Transverse colon (tissue), 4 donors: Measurements from ENCODE around the gene SLC16A3.

ENCODE experiments used
- EP300 ChIP-seq: sonication (generic); formaldehyde crosslinking; IDR thresholded peaks from one replicate; pipeline ENCODE4 v1.6.1; 2017; ENCODE audit warnings: antibody characterized with exemption, low read depth
- POLR2A ChIP-seq: fragments of 450-650 bp; IDR thresholded peaks from one replicate; pipeline ENCODE4 v1.6.1; 2016; ENCODE audit warnings: antibody characterized with exemption, mild to moderate bottlenecking, moderate library complexity
- POLR2AphosphoS5 ChIP-seq, 3 donors: sonication (generic); formaldehyde crosslinking; IDR thresholded peaks; one replicate each; pipeline ENCODE4 v1.6.1; 2016; ENCODE audit warnings: antibody characterized with exemption in 3 of 3
- TF ChIP-seq, protein P1 (sequence below), 5 experiments: fragments of 200-600 bp in 3 of 5; fragments of 450-650 bp in 2 of 5; sonication (generic) in 3 of 5; IDR thresholded peaks; 1 replicate in 2 of 5; 2 replicates in 3 of 5; pipeline ENCODE4 v1.5.1; 2016 to 2017; ENCODE audit warnings: antibody characterized with exemption in 5 of 5, inconsistent platforms in 3 of 5, mild to moderate bottlenecking in 2 of 5, moderate library complexity in 1 of 5

GRCh38 chr17:82245134-82246039 lies 16.5 kb downstream of the SLC16A3 start:
- TF ChIP-seq, protein P1, sequence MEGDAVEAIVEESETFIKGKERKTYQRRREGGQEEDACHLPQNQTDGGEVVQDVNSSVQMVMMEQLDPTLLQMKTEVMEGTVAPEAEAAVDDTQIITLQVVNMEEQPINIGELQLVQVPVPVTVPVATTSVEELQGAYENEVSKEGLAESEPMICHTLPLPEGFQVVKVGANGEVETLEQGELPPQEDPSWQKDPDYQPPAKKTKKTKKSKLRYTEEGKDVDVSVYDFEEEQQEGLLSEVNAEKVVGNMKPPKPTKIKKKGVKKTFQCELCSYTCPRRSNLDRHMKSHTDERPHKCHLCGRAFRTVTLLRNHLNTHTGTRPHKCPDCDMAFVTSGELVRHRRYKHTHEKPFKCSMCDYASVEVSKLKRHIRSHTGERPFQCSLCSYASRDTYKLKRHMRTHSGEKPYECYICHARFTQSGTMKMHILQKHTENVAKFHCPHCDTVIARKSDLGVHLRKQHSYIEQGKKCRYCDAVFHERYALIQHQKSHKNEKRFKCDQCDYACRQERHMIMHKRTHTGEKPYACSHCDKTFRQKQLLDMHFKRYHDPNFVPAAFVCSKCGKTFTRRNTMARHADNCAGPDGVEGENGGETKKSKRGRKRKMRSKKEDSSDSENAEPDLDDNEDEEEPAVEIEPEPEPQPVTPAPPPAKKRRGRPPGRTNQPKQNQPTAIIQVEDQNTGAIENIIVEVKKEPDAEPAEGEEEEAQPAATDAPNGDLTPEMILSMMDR (IDR thresholded peaks at IDR 0.05), result no peak
- TF ChIP-seq POLR2A, result no peak
- TF ChIP-seq EP300, result no peak
- TF ChIP-seq POLR2AphosphoS5 (IDR thresholded peaks at IDR 0.05), result no peak
